Measurements from ENCODE around the gene RETREG3. TPM values are rescaled to one million over a fixed set of nuclear protein-coding genes. Genes with fewer than 3 reads are reported as not detected.

The RETREG3 gene
- total and polyA plus RNA-seq, 9 of the 15 experiments (the other 6 are each of a cell fraction or from before 2014, with no cell fraction given), result 4.1 to 39.0 (median 16.9) TPM

DNA sequence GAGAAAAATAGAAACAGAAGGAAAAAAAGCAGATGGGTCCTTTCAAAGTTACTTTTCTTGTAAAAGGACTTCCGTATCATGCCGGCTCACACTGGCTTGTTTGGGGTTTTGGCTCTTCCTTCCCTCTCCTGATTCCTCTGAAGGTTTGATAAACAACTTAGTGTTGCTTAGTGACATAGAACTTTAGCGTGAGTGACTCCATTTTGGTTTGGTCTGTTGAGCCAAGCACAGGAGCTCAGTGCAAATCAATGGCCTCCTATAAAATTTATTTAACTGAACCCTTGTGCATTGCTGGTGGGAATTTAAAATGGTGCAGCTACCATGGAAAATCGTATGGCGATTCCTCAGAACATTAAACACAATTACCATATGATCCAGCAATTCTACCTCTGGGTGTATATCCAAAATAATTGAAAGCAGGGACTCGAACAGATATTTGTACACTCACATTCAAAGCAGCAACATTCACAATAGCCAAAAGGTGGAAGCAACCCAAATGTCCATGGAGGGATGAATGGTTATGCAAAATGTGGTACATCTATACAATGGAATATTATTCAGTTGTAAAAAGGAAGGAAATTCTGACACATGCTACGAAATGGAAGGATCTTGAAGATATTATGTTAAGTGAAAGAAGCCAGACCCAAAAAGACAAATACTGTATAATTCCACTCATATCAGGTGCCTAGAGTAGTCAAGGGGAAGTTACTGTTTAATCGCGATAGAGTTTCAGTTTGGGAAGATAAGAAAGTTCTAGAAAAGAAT lies 48.8 kb upstream of the RETREG3 start (continued):
- TF ChIP-seq TCF7L2 (IDR thresholded peaks at IDR 0.05; ENCODE audit: low read depth, low read length) (no peak), PCBP1 (IDR thresholded peaks at IDR 0.05; ENCODE audit: low read depth, low read length, poor library complexity, severe bottlenecking) (no peak), NFYB (IDR thresholded peaks at IDR 0.05; ENCODE audit: extremely low read depth, insufficient read length) (no peak), STAT5B (CRISPR knock-in tag; IDR thresholded peaks at IDR 0.05) (no peak), CREB3L1 (IDR thresholded peaks at IDR 0.05; ENCODE audit: borderline replicate concordance, low read depth) (no peak), ZNF324 (CRISPR knock-in tag; IDR thresholded peaks at IDR 0.05) (no peak), RBM14 (IDR thresholded peaks at IDR 0.05; ENCODE audit: borderline replicate concordance, insufficient read depth, low read depth, low read length) (no peak), HDAC2 (IDR thresholded peaks at IDR 0.05) (no peak), NR2C1 (IDR thresholded peaks at IDR 0.05) (no peak), NR2C1 (tag; IDR thresholded peaks at IDR 0.05) (peak; percentile 28; the same call in 1 of the 2 replicates), USF1 (CRISPR knock-in tag; IDR thresholded peaks at IDR 0.05) (no peak), BRF1 (IDR thresholded peaks at IDR 0.05; ENCODE audit: borderline replicate concordance, extremely low read depth, insufficient read length) (no peak), TAF15 (IDR thresholded peaks at IDR 0.05; ENCODE audit: low read depth, low read length) (no peak), ZNF41 (CRISPR knock-in tag; conservative IDR thresholded peaks at IDR 0.05) (0 out of 2 replicates have a peak, but pooled peaks have one; percentile 27)
- TF ChIP-seq, protein P1, sequence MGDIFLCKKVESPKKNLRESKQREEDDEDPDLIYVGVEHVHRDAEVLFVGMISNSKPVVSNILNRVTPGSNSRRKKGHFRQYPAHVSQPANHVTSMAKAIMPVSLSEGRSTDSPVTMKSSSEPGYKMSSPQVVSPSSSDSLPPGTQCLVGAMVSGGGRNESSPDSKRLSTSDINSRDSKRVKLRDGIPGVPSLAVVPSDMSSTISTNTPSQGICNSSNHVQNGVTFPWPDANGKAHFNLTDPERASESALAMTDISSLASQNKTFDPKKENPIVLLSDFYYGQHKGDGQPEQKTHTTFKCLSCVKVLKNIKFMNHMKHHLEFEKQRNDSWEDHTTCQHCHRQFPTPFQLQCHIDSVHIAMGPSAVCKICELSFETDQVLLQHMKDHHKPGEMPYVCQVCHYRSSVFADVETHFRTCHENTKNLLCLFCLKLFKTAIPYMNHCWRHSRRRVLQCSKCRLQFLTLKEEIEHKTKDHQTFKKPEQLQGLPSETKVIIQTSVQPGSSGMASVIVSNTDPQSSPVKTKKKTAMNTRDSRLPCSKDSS (IDR thresholded peaks at IDR 0.05; ENCODE audit: low read depth, partially characterized antibody), result no peak
